Glutamatergic neuron (in vitro differentiated cells): ENCODE measurements around the gene HOXA10. TPM values are rescaled to one million over a fixed set of nuclear protein-coding genes. Genes with fewer than 3 reads are reported as not detected.

Experiments
- DNase-seq: peaks from one replicate; pipeline ENCODE4 v3.0.0; 2022
- H3K27ac Mint-ChIP-seq: one replicate; pipeline ENCODE4 v1.8.0; 2020; ENCODE audit warnings: mild to moderate bottlenecking, mixed read lengths, inconsistent platforms; ENCODE audit not compliant: unreplicated experiment
- H3K27me3 Mint-ChIP-seq: one replicate; pipeline ENCODE4 v1.8.0; 2020; ENCODE audit warnings: mild to moderate bottlenecking, moderate library complexity, mixed read lengths, inconsistent platforms; ENCODE audit not compliant: unreplicated experiment
- H3K36me3 Mint-ChIP-seq: one replicate; pipeline ENCODE4 v1.8.0; 2020; ENCODE audit warnings: mild to moderate bottlenecking, mixed read lengths, inconsistent platforms; ENCODE audit not compliant: unreplicated experiment
- H3K4me1 Mint-ChIP-seq: one replicate; pipeline ENCODE4 v1.8.0; 2020; ENCODE audit warnings: mild to moderate bottlenecking, low read depth, mixed read lengths, inconsistent platforms; ENCODE audit not compliant: unreplicated experiment
- H3K4me3 Mint-ChIP-seq: one replicate; pipeline ENCODE4 v1.8.0; 2020; ENCODE audit warnings: mild to moderate bottlenecking, mixed read lengths, inconsistent platforms; ENCODE audit not compliant: unreplicated experiment
- H3K9me3 Mint-ChIP-seq: one replicate; pipeline ENCODE4 v1.8.0; 2020; ENCODE audit warnings: mild to moderate bottlenecking, moderate library complexity, mixed read lengths, inconsistent platforms; ENCODE audit not compliant: unreplicated experiment
- CTCF ChIP-seq: fragments of 200-600 bp; sonication (generic); IDR thresholded peaks from one replicate; pipeline ENCODE4 v1.5.0; 2021; ENCODE audit not compliant: partially characterized antibody, unreplicated experiment
- total RNA-seq: library from RNA; stranded (reverse); fragmentation: NEBNext Ultra II Directional; extraction: Animal tissue kit (Norgen Biotek cat#: 25700); gene quantifications from one replicate; pipeline ENCODE4 v1.2.1, GENCODE V29; 2021; ENCODE audit not compliant: unreplicated experiment

HOXA10 gene
- total RNA-seq, 1 donor from 2014 or later, result not detected

GRCh38 chr7:27183682-27184336, 9.7 kb upstream of the HOXA10 start:
- Mint-ChIP-seq H3K9me3 (peaks cover 24% of the 10 kb centered on the region), H3K4me3 (peak overlapping the region; percentile 49), H3K27ac (no peak overlapping the region), H3K4me1 (peaks cover 3% of the 10 kb centered on the region), H3K27me3 (peaks cover 63% of the 10 kb centered on the region), H3K36me3 (no peaks in the 10 kb centered on the region)
- DNase-seq, result peak; percentile 8
- TF ChIP-seq CTCF, result no peak

GRCh38 chr7:27182861-27183681, 9.0 kb upstream of the HOXA10 start:
- Mint-ChIP-seq H3K27ac (no peak overlapping the region), H3K4me1 (no peaks in the 10 kb centered on the region), H3K27me3 (peaks cover 56% of the 10 kb centered on the region), H3K36me3 (no peaks in the 10 kb centered on the region), H3K4me3 (no peak overlapping the region), H3K9me3 (peaks cover 21% of the 10 kb centered on the region)
- TF ChIP-seq CTCF, result no peak
- DNase-seq, result peak; percentile 39

GRCh38 chr7:27182285-27182841, 8.2 kb upstream of the HOXA10 start:
- no peak overlapping the region for H3K27ac Mint-ChIP-seq

GRCh38 chr7:27181795-27182275, 7.7 kb upstream of the HOXA10 start:
- H3K27me3 Mint-ChIP-seq, result peaks cover 54% of the 10 kb centered on the region
- DNase-seq, result no peak
- TF ChIP-seq CTCF, result no peak
- H3K4me3 Mint-ChIP-seq, result no peak overlapping the region
- H3K9me3 Mint-ChIP-seq, result peaks cover 16% of the 10 kb centered on the region
- H3K4me1 Mint-ChIP-seq, result no peaks in the 10 kb centered on the region
- H3K27ac Mint-ChIP-seq, result no peak overlapping the region
- H3K36me3 Mint-ChIP-seq, result no peaks in the 10 kb centered on the region

More at GRCh38 chr7:27182285-27182841, 8.2 kb upstream of the HOXA10 start:
- Mint-ChIP-seq H3K27me3 (peaks cover 57% of the 10 kb centered on the region), H3K4me1 (no peaks in the 10 kb centered on the region), H3K4me3 (no peak overlapping the region), H3K9me3 (peaks cover 21% of the 10 kb centered on the region), H3K36me3 (no peaks in the 10 kb centered on the region)
- DNase-seq, result peak; percentile 7
- no peak for TF ChIP-seq CTCF
